Measurements from ENCODE around the gene SORCS3.
A peak's percentile ranks its signal among the peaks of the same experiment; 100 is the strongest.

SORCS3 gene

GRCh38 chr10:104779701-104780100 is 138.6 kb downstream of the SORCS3 start:
- no peak for DNase-seq

- DNase-seq: no peak
Measured at GRCh38 chr10:104780165-104780564, 139.1 kb downstream of the SORCS3 start.

GRCh38 chr10:104780946-104781595 is 140.0 kb downstream of the SORCS3 start:
- DNase-seq: no peak

- no peak for DNase-seq
Measured at GRCh38 chr10:104784452-104784851, 143.4 kb downstream of the SORCS3 start.

- no peak for DNase-seq
Measured at GRCh38 chr10:104791471-104791870, 150.4 kb downstream of the SORCS3 start.

- DNase-seq: no peak
Measured at GRCh38 chr10:104795411-104795810, 154.3 kb downstream of the SORCS3 start.

GRCh38 chr10:104796823-104797222 is 155.7 kb downstream of the SORCS3 start:
- no peak for DNase-seq

- no peak for DNase-seq
Measured at GRCh38 chr10:104802941-104803340, 161.9 kb downstream of the SORCS3 start.

- DNase-seq: no peak
Measured at GRCh38 chr10:104804880-104805279, 163.8 kb downstream of the SORCS3 start.

GRCh38 chr10:104806801-104807200 is 165.7 kb downstream of the SORCS3 start:
- DNase-seq: no peak

GRCh38 chr10:104807581-104808310 is 166.7 kb downstream of the SORCS3 start:
- no peak for DNase-seq

- DNase-seq: peak in 1 of 5 experiments; percentile 6
Measured at GRCh38 chr10:104809288-104810090, 168.4 kb downstream of the SORCS3 start.

GRCh38 chr10:104811166-104811565 is 170.1 kb downstream of the SORCS3 start:
- DNase-seq: no peak

- no peak for DNase-seq
Measured at GRCh38 chr10:104816501-104816900, 175.4 kb downstream of the SORCS3 start.

GRCh38 chr10:104819731-104820130 is 178.6 kb downstream of the SORCS3 start:
- no peak for DNase-seq

GRCh38 chr10:104822088-104822487 is 181.0 kb downstream of the SORCS3 start:
- DNase-seq: no peak

- peak in 1 of 5 experiments; percentile 29 for DNase-seq
Measured at GRCh38 chr10:104824380-104825006, 183.4 kb downstream of the SORCS3 start.

- DNase-seq: no peak
Measured at GRCh38 chr10:104831272-104831671, 190.2 kb downstream of the SORCS3 start.

GRCh38 chr10:104834580-104834979 is 193.5 kb downstream of the SORCS3 start:
- no peak for DNase-seq

- DNase-seq: no peak
Measured at GRCh38 chr10:104835422-104835821, 194.3 kb downstream of the SORCS3 start.

- no peak for DNase-seq
Measured at GRCh38 chr10:104842704-104843103, 201.6 kb downstream of the SORCS3 start.

GRCh38 chr10:104844073-104844472 is 203.0 kb downstream of the SORCS3 start:
- DNase-seq: no peak

GRCh38 chr10:104850023-104850422 is 208.9 kb downstream of the SORCS3 start:
- no peak for DNase-seq

All from T-helper 2 cell (primary cell).